Neuronal stem cell (in vitro differentiated cells): Measurements from ENCODE around the gene SEC62.
A peak's percentile ranks its signal among the peaks of the same experiment; 100 is the strongest.

Experiments used
- DNase-seq: peaks from one replicate; pipeline ENCODE4 v3.0.0-alpha.2; 2013; ENCODE audit warnings: low spot score
- H2AFZ ChIP-seq: one replicate; pipeline ENCODE4 v1.6.1; 2013; ENCODE audit warnings: mild to moderate bottlenecking, low read length, inconsistent platforms
- H2AK5ac ChIP-seq: 2 replicates; pipeline ENCODE4 v1.6.1; 2013; ENCODE audit warnings: low read depth, mild to moderate bottlenecking, inconsistent platforms, low read length, moderate library complexity, mixed read lengths
- H2BK120ac ChIP-seq: 2 replicates; pipeline ENCODE4 v1.6.1; 2013; ENCODE audit warnings: low read depth, mild to moderate bottlenecking, inconsistent platforms, low read length, moderate library complexity, mixed read lengths
- H2BK12ac ChIP-seq: one replicate; pipeline ENCODE4 v1.6.1; 2013; ENCODE audit warnings: low read length, inconsistent platforms
- H2BK15ac ChIP-seq: 2 replicates; pipeline ENCODE4 v1.6.1; 2013; ENCODE audit warnings: mild to moderate bottlenecking, low read length, inconsistent platforms, mixed read lengths
- H2BK5ac ChIP-seq: one replicate; pipeline ENCODE4 v1.6.1; 2013; ENCODE audit warnings: inconsistent platforms, mild to moderate bottlenecking, low read length, moderate library complexity
- H3K14ac ChIP-seq: one replicate; pipeline ENCODE4 v1.6.1; 2013; ENCODE audit warnings: low read length, inconsistent platforms
- H3K18ac ChIP-seq: 2 replicates; pipeline ENCODE4 v1.6.1; 2013; ENCODE audit warnings: low read length, inconsistent platforms
- H3K23ac ChIP-seq: 2 replicates; pipeline ENCODE4 v1.6.1; 2013; ENCODE audit warnings: low read depth, mild to moderate bottlenecking, mixed read lengths, low read length, inconsistent platforms; ENCODE audit not compliant: poor library complexity
- H3K27ac ChIP-seq: replicated peaks from 3 replicates; pipeline ENCODE4 v1.5.1; 2013; ENCODE audit warnings: low read length, inconsistent platforms
- H3K27me3 ChIP-seq, 3 experiments: 2 replicates each; pipeline ENCODE4 v1.6.1; 2013; ENCODE audit warnings: low read length in 3 of 3, mild to moderate bottlenecking in 2 of 3, inconsistent platforms in 1 of 3, low read depth in 1 of 3, mixed read lengths in 1 of 3, moderate library complexity in 1 of 3; ENCODE audit not compliant: control insufficient read depth in 3 of 3, insufficient read depth in 3 of 3
- H3K36me3 ChIP-seq, 2 donors: replicated peaks in 1 of 2; 2 replicates each; pipeline ENCODE4 v1.6.1; 2013; ENCODE audit warnings: low read length in 2 of 2; ENCODE audit not compliant: control insufficient read depth in 2 of 2, insufficient read depth in 2 of 2
- H3K4ac ChIP-seq: 2 replicates; pipeline ENCODE4 v1.6.1; 2013; ENCODE audit warnings: inconsistent platforms, mild to moderate bottlenecking, low read length, moderate library complexity
- H3K4me1 ChIP-seq, 2 donors: 1 replicate in 1 of 2; 2 replicates in 1 of 2; pipeline ENCODE4 v1.6.1; 2013; ENCODE audit warnings: low read length in 2 of 2, low read depth in 1 of 2; ENCODE audit not compliant: control insufficient read depth in 2 of 2, insufficient read depth in 1 of 2
- H3K4me2 ChIP-seq: one replicate; pipeline ENCODE4 v1.6.1; 2013; ENCODE audit warnings: mild to moderate bottlenecking, low read length, inconsistent platforms; ENCODE audit not compliant: insufficient read depth, poor library complexity, severe bottlenecking
- H3K4me3 ChIP-seq, 2 donors: 2 replicates each; pipeline ENCODE4 v1.5.1; 2013; ENCODE audit warnings: low read length in 2 of 2, mild to moderate bottlenecking in 2 of 2, inconsistent platforms in 1 of 2, moderate library complexity in 1 of 2
- H3K79me1 ChIP-seq: one replicate; pipeline ENCODE4 v1.6.1; 2013; ENCODE audit warnings: low read depth, mild to moderate bottlenecking, inconsistent platforms, low read length, moderate library complexity
- H3K9ac ChIP-seq: one replicate; pipeline ENCODE4 v1.6.1; 2013; ENCODE audit warnings: mild to moderate bottlenecking, low read depth, low read length, inconsistent platforms; ENCODE audit not compliant: poor library complexity
- H3K9me3 ChIP-seq, 2 donors: replicated peaks in 1 of 2; 2 replicates each; pipeline versions ENCODE3 to v1.6.1; 2013; ENCODE audit warnings: low read length in 2 of 2, mild to moderate bottlenecking in 2 of 2, inconsistent platforms in 1 of 2, low read depth in 1 of 2, mixed read lengths in 1 of 2, moderate library complexity in 1 of 2; ENCODE audit not compliant: control insufficient read depth in 2 of 2, insufficient read depth in 1 of 2
- H4K8ac ChIP-seq: one replicate; pipeline ENCODE4 v1.6.1; 2013; ENCODE audit warnings: low read depth, mild to moderate bottlenecking, inconsistent platforms, low read length, moderate library complexity
- H4K91ac ChIP-seq: one replicate; pipeline ENCODE4 v1.6.1; 2013; ENCODE audit warnings: low read length, low read depth, mild to moderate bottlenecking, inconsistent platforms; ENCODE audit not compliant: poor library complexity
- WGBS, 2 donors: extraction: QIAGEN DNeasy Blood & Tissue Kit; methylation state at CpG; one replicate each; pipeline ENCODE4 v1.1.7; 2013; ENCODE audit warnings: missing lambda C conversion rate in 2 of 2, mixed read lengths in 1 of 2; ENCODE audit not compliant: insufficient read length in 2 of 2, insufficient replicate concordance in 1 of 2; ENCODE audit errors: extremely low coverage in 2 of 2; 5-methylcytosine and 5-hydroxymethylcytosine counted together

The SEC62 gene

GRCh38 chr3:170023165-170023564 lies 56.6 kb downstream of the SEC62 start:
- no peak overlapping the region for H2BK5ac ChIP-seq
- H3K36me3 ChIP-seq: no peaks in the 10 kb centered on the region
- no peak overlapping the region for H4K8ac ChIP-seq
- no peak overlapping the region for H3K18ac ChIP-seq
- H3K4me2 ChIP-seq: no peak overlapping the region
- no peak overlapping the region for H2BK12ac ChIP-seq
- H3K79me1 ChIP-seq: no peaks in the 10 kb centered on the region
- H3K4me3 ChIP-seq: no peak overlapping the region
- no peak overlapping the region for H3K14ac ChIP-seq
- no peak overlapping the region for H4K91ac ChIP-seq
- WGBS, 2 donors: no CpG with 5 or more reads among the region's 1 CpG
- no peaks in the 10 kb centered on the region for H3K4me1 ChIP-seq
- H2AK5ac ChIP-seq: no peak overlapping the region
- no peaks in the 10 kb centered on the region for H3K9me3 ChIP-seq
- H2AFZ ChIP-seq: no peak overlapping the region
- no peak overlapping the region for H3K27ac ChIP-seq
- no peak overlapping the region for H3K4ac ChIP-seq
- H2BK15ac ChIP-seq: no peak overlapping the region
- peaks cover 0 to 11% (median 0%) of the 10 kb centered on the region in 3 experiments for H3K27me3 ChIP-seq
- H3K9ac ChIP-seq: no peak overlapping the region
- H2BK120ac ChIP-seq: no peak overlapping the region
- DNase-seq: no peak
- no peak overlapping the region for H3K23ac ChIP-seq

DNA sequence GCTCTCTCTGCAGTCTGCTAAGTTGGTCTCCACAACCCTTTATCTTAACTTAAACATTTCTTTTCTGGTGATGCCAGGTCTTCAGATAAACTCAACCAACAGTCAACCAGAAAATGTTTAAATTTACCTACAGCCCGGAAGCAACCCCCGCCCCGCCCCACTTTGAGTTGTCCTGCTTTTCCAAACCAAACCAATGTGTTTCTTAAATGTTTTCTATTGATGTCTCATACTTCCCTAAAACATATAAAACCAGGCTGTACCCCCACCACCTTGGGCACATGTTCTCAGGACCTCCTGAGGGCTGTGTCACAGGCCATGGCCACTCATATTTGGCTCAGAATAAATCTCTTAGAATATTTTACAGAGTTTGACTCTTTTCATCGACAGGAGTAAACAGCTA lies 58.0 kb downstream of the SEC62 start:
- Histone ChIP-seq H3K4me1 (no peaks in the 10 kb centered on the region), H2AFZ (no peak overlapping the region), H3K4me2 (no peak overlapping the region), H3K27me3 (peaks cover 0 to 11% (median 0%) of the 10 kb centered on the region in 3 experiments), H3K36me3 (no peaks in the 10 kb centered on the region), H3K14ac (no peak overlapping the region), H4K8ac (no peak overlapping the region), H2BK120ac (no peak overlapping the region), H3K4me3 (no peak overlapping the region), H3K27ac (no peak overlapping the region), H2AK5ac (no peak overlapping the region), H3K9me3 (no peaks in the 10 kb centered on the region), H3K9ac (no peak overlapping the region), H3K18ac (no peak overlapping the region), H3K23ac (no peak overlapping the region), H2BK5ac (no peak overlapping the region), H2BK15ac (no peak overlapping the region), H4K91ac (no peak overlapping the region), H3K79me1 (no peaks in the 10 kb centered on the region), H2BK12ac (no peak overlapping the region), H3K4ac (no peak overlapping the region)
- WGBS, 2 donors: no CpG with 5 or more reads among the region's 4 CpGs
- DNase-seq: no peak

GRCh38 chr3:170027233-170028102 lies 60.9 kb downstream of the SEC62 start:
- Histone ChIP-seq H3K9ac (no peak overlapping the region), H3K27ac (no peak overlapping the region)
- DNase-seq: no peak

DNA sequence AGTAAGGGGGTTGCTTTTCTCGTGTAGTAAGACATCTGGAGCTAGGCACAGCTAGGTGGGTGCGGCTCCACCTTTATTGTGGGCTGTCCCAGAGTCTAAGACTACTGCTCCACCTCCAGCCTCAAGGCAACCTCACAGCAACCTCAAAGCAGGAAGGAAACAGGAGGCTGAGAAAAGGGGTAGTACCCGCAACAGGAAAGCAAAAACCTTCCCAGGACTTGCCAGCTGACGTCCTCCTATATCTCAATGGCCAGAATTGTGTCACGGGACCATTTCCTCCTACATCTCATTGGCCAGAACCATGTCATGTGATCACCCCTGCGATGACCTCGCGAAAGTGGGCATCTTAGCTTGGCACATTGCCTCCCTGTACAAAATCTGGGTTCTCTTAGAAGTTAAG lies 66.9 kb downstream of the SEC62 start:
- Histone ChIP-seq H3K4me1 (no peaks in the 10 kb centered on the region), H4K91ac (no peak overlapping the region), H3K4me2 (no peak overlapping the region), H3K4ac (no peak overlapping the region), H3K9ac (no peak overlapping the region), H2BK12ac (no peak overlapping the region), H2BK120ac (no peak overlapping the region), H2BK15ac (no peak overlapping the region), H3K79me1 (no peaks in the 10 kb centered on the region), H3K27ac (no peak overlapping the region), H3K14ac (no peak overlapping the region), H3K27me3 (peaks cover 0 to 16% (median 8%) of the 10 kb centered on the region in 3 experiments), H3K18ac (no peak overlapping the region), H4K8ac (no peak overlapping the region), H2BK5ac (no peak overlapping the region), H2AK5ac (no peak overlapping the region), H2AFZ (peak overlapping the region; percentile 1), H3K36me3 (no peaks in the 10 kb centered on the region), H3K9me3 (no peaks in the 10 kb centered on the region), H3K4me3 (no peak overlapping the region), H3K23ac (no peak overlapping the region)
- DNase-seq: no peak
- no CpG with 5 or more reads among the region's 8 CpGs for WGBS, 2 donors

More at GRCh38 chr3:170027233-170028102, 60.9 kb downstream of the SEC62 start:
- H2BK5ac ChIP-seq: no peak overlapping the region
- no peak overlapping the region for H2AFZ ChIP-seq
- no peak overlapping the region for H2BK15ac ChIP-seq
- H4K91ac ChIP-seq: no peak overlapping the region
- H3K23ac ChIP-seq: no peak overlapping the region
- no peak overlapping the region for H3K18ac ChIP-seq
- H3K14ac ChIP-seq: no peak overlapping the region
- H2BK12ac ChIP-seq: no peak overlapping the region
- no CpG with 5 or more reads among the region's 4 CpGs for WGBS, 2 donors
- no peaks in the 10 kb centered on the region for H3K79me1 ChIP-seq
- no peak overlapping the region for H3K4me2 ChIP-seq
- no peak overlapping the region for H2AK5ac ChIP-seq
- no peaks in the 10 kb centered on the region for H3K9me3 ChIP-seq
- H3K27me3 ChIP-seq: peaks cover 0 to 8% (median 0%) of the 10 kb centered on the region in 3 experiments
- H2BK120ac ChIP-seq: no peak overlapping the region
- no peaks in the 10 kb centered on the region for H3K4me1 ChIP-seq
- no peak overlapping the region for H4K8ac ChIP-seq
- no peaks in the 10 kb centered on the region for H3K36me3 ChIP-seq
- no peak overlapping the region for H3K4me3 ChIP-seq
- no peak overlapping the region for H3K4ac ChIP-seq
